ENCODE results near the gene TRPV3.

DNA sequence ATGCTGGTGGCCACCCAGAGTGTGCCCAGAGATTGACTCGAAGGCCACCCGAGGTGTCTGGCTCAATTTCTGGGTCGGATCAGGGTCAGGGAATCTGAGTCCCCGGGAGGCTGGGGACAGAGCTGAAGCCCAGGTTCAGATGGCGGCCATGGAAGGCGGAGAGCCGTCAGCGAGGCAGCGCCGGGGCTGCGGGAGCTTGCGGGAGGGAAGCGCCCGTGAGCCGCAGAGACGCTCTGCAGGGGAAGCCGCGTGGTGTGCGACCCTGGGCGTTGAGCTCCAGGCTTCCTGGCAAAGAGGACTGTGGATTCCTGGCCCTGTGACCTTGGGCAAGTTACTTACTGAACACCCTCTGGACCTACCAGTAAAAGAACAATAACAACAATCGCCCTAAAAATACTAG is 85.5 kb downstream of the TRPV3 start:
- TF ChIP-seq, protein P1, sequence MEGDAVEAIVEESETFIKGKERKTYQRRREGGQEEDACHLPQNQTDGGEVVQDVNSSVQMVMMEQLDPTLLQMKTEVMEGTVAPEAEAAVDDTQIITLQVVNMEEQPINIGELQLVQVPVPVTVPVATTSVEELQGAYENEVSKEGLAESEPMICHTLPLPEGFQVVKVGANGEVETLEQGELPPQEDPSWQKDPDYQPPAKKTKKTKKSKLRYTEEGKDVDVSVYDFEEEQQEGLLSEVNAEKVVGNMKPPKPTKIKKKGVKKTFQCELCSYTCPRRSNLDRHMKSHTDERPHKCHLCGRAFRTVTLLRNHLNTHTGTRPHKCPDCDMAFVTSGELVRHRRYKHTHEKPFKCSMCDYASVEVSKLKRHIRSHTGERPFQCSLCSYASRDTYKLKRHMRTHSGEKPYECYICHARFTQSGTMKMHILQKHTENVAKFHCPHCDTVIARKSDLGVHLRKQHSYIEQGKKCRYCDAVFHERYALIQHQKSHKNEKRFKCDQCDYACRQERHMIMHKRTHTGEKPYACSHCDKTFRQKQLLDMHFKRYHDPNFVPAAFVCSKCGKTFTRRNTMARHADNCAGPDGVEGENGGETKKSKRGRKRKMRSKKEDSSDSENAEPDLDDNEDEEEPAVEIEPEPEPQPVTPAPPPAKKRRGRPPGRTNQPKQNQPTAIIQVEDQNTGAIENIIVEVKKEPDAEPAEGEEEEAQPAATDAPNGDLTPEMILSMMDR (conservative IDR thresholded peaks at IDR 0.05; ENCODE audit: low read depth, low read length): no peak
- TF ChIP-seq EZH2 (IDR thresholded peaks at IDR 0.05; ENCODE audit: borderline replicate concordance, low read depth, low read length, poor library complexity, severe bottlenecking): no peak
